Measurements from ENCODE around the gene ZNF100.
"Not testable (repeated sequence)": the region's sequence is repeated elsewhere in the genome, so short reads cannot be mapped to it uniquely, and the experiment has no call there.

ZNF100 gene

GRCh38 chr19:21767065-21767800 is at the start of gene ZNF100:
TSS of gene ZNF100 (minus strand) at chr19:21767579. CDS start at chr19:21767429, 150 bp downstream.
- Histone ChIP-seq H3K27me3 (ENCODE audit: insufficient read depth, low read length, poor library complexity, severe bottlenecking) (no peaks in the 10 kb centered on the region), H3K9me3 (ENCODE audit: insufficient read depth, low read depth, low read length) (no peaks in the 10 kb centered on the region), H3F3A (ENCODE audit: low read depth) (no peaks in the 10 kb centered on the region), H3K9me2 (replicated peaks; ENCODE audit: low read depth, low read length) (no peaks in the 10 kb centered on the region), H3K4me1 (ENCODE audit: insufficient read depth, low read length, poor library complexity, severe bottlenecking) (peaks cover 28% of the 10 kb centered on the region), H3K36me3 (ENCODE audit: insufficient read depth, low read length) (peaks cover 18% of the 10 kb centered on the region), H2AFZ (ENCODE audit: low read length) (peak within 1 kb of the TSS; percentile 80), H3K9ac (ENCODE audit: low read depth, low read length, poor library complexity, severe bottlenecking) (peak within 1 kb of the TSS; percentile 86), H4K20me1 (ENCODE audit: insufficient read depth, low read length, poor library complexity, severe bottlenecking) (peaks cover 14% of the 10 kb centered on the region), H3K79me2 (ENCODE audit: insufficient read depth, low read length) (peaks cover 50% of the 10 kb centered on the region), H3K4me2 (ENCODE audit: low read depth, low read length, poor library complexity, severe bottlenecking) (peak within 1 kb of the TSS; percentile 79), H3K4me3 (ENCODE audit: low read length, poor library complexity, severe bottlenecking) (peak within 1 kb of the TSS; percentile 90)
- no peak for TF ChIP-seq EZH2phosphoT487 (IDR thresholded peaks at IDR 0.05; ENCODE audit: borderline replicate concordance)
- no peak for TF ChIP-seq CTCF (conservative IDR thresholded peaks at IDR 0.05; ENCODE audit: low read length)

- H3K79me2 ChIP-seq (ENCODE audit: insufficient read depth, low read length): no peaks in the 10 kb centered on the region
- H2AFZ ChIP-seq (ENCODE audit: low read length): no peak overlapping the region
- no peaks in the 10 kb centered on the region for H3K4me1 ChIP-seq (ENCODE audit: insufficient read depth, low read length, poor library complexity, severe bottlenecking)
- H3K4me2 ChIP-seq (ENCODE audit: low read depth, low read length, poor library complexity, severe bottlenecking): no peak overlapping the region
- no peak overlapping the region for H3K4me3 ChIP-seq (ENCODE audit: low read length, poor library complexity, severe bottlenecking)
- H3K9me3 ChIP-seq (ENCODE audit: insufficient read depth, low read depth, low read length): peaks cover 53% of the 10 kb centered on the region
- H3K27me3 ChIP-seq (ENCODE audit: insufficient read depth, low read length, poor library complexity, severe bottlenecking): peaks cover 17% of the 10 kb centered on the region
- TF ChIP-seq EZH2phosphoT487 (IDR thresholded peaks at IDR 0.05; ENCODE audit: borderline replicate concordance) (no peak), CTCF (conservative IDR thresholded peaks at IDR 0.05; ENCODE audit: low read length) (no peak)
- no peaks in the 10 kb centered on the region for H4K20me1 ChIP-seq (ENCODE audit: insufficient read depth, low read length, poor library complexity, severe bottlenecking)
- peaks cover 96% of the 10 kb centered on the region for H3K36me3 ChIP-seq (ENCODE audit: insufficient read depth, low read length)
- H3K9ac ChIP-seq (ENCODE audit: low read depth, low read length, poor library complexity, severe bottlenecking): no peak overlapping the region
- no peaks in the 10 kb centered on the region for H3K9me2 ChIP-seq (replicated peaks; ENCODE audit: low read depth, low read length)
- no peaks in the 10 kb centered on the region for H3F3A ChIP-seq (ENCODE audit: low read depth)
Measured at GRCh38 chr19:21812448-21812847, 45.1 kb upstream of the ZNF100 start.

GRCh38 chr19:21808400-21809000 is 41.1 kb upstream of the ZNF100 start:
- H3K9me2 ChIP-seq (replicated peaks; ENCODE audit: low read depth, low read length); H4K20me1 ChIP-seq (ENCODE audit: insufficient read depth, low read length, poor library complexity, severe bottlenecking); H3K9ac ChIP-seq (ENCODE audit: low read depth, low read length, poor library complexity, severe bottlenecking); H3F3A ChIP-seq (ENCODE audit: low read depth); H3K79me2 ChIP-seq (ENCODE audit: insufficient read depth, low read length); H2AFZ ChIP-seq (ENCODE audit: low read length); H3K4me1 ChIP-seq (ENCODE audit: insufficient read depth, low read length, poor library complexity, severe bottlenecking); H3K4me2 ChIP-seq (ENCODE audit: low read depth, low read length, poor library complexity, severe bottlenecking); H3K4me3 ChIP-seq (ENCODE audit: low read length, poor library complexity, severe bottlenecking): not testable (repeated sequence)
- Histone ChIP-seq H3K27me3 (ENCODE audit: insufficient read depth, low read length, poor library complexity, severe bottlenecking) (peaks cover 17% of the 10 kb centered on the region), H3K36me3 (ENCODE audit: insufficient read depth, low read length) (peaks cover 68% of the 10 kb centered on the region), H3K9me3 (ENCODE audit: insufficient read depth, low read depth, low read length) (peaks cover 58% of the 10 kb centered on the region)
